Suprapubic skin (tissue), 4 donors: Measurements from ENCODE around the gene BORA.

ENCODE experiments used
- CTCF ChIP-seq, 2 donors: fragments of 200-600 bp in 1 of 2; fragments of 450-650 bp in 1 of 2; sonication (generic) in 1 of 2; IDR thresholded peaks; one replicate each; pipeline ENCODE4 v1.5.1; 2016 to 2019; ENCODE audit warnings: antibody characterized with exemption in 2 of 2, mild to moderate bottlenecking in 1 of 2, moderate library complexity in 1 of 2
- EP300 ChIP-seq: sonication (generic); formaldehyde crosslinking; IDR thresholded peaks from one replicate; pipeline ENCODE4 v1.6.1; 2017; ENCODE audit warnings: antibody characterized with exemption
- POLR2A ChIP-seq, 2 donors: fragments of 450-650 bp; IDR thresholded peaks; one replicate each; pipeline ENCODE4 v1.6.1; 2017; ENCODE audit warnings: antibody characterized with exemption in 2 of 2, mild to moderate bottlenecking in 2 of 2, moderate library complexity in 2 of 2
- POLR2AphosphoS5 ChIP-seq, 3 donors: sonication (generic); formaldehyde crosslinking; IDR thresholded peaks; one replicate each; pipeline ENCODE4 v1.6.1; 2017; ENCODE audit warnings: antibody characterized with exemption in 3 of 3

- TF ChIP-seq POLR2AphosphoS5 (IDR thresholded peaks at IDR 0.05) (no peak), CTCF (IDR thresholded peaks at IDR 0.05) (no peak), POLR2A (IDR thresholded peaks at IDR 0.05) (no peak), EP300 (no peak)
Measured at GRCh38 chr13:72700509-72700908, 27.2 kb upstream of the BORA start.
